K562 (cell line): ENCODE data around the gene CCDC32. TPM values are rescaled to one million over a fixed set of nuclear protein-coding genes. Genes with fewer than 3 reads are reported as not detected.

Experiments
- ATF7 ChIP-seq: fragments of 450-650 bp; IDR thresholded peaks from 2 replicates; pipeline ENCODE4 v1.7.1; 2014; ENCODE audit warnings: mild to moderate bottlenecking, moderate library complexity
- BMI1 ChIP-seq: fragments of 150-350 bp; IDR thresholded peaks from 2 replicates; pipeline ENCODE4 v1.6.1; 2014; ENCODE audit warnings: low read length
- FIP1L1 ChIP-seq: fragments of 200-400 bp; formaldehyde crosslinking; IDR thresholded peaks from 2 replicates; pipeline ENCODE4 v1.6.1; 2018; ENCODE audit warnings: mild to moderate bottlenecking, low read depth, low read length; ENCODE audit not compliant: poor library complexity, severe bottlenecking
- GABPA ChIP-seq: fragments of 200-800 bp; sonication (Bioruptor generic); conservative IDR thresholded peaks from 2 replicates; pipeline ENCODE4 v1.6.1; 2016; ENCODE audit warnings: low read depth, missing genetic modification characterization, missing compliant biosample characterization
- MITF ChIP-seq: IDR thresholded peaks from 2 replicates; pipeline ENCODE4 v1.6.1; 2014; ENCODE audit warnings: antibody characterized with exemption
- MTA1 ChIP-seq: fragments of 450-650 bp; IDR thresholded peaks from 2 replicates; pipeline ENCODE4 v1.6.1; 2017; ENCODE audit warnings: borderline replicate concordance
- NELFE ChIP-seq: IDR thresholded peaks from 2 replicates; pipeline ENCODE4 v1.6.1; 2011; ENCODE audit warnings: mild to moderate bottlenecking; ENCODE audit not compliant: insufficient read depth, insufficient read length
- NR1H2 ChIP-seq: sonication (generic); formaldehyde crosslinking; IDR thresholded peaks from 2 replicates; pipeline ENCODE4 v1.4.0; 2020; ENCODE audit warnings: mild to moderate bottlenecking, missing genetic modification reagents
- PHB2 ChIP-seq: fragments of 450-650 bp; IDR thresholded peaks from 2 replicates; pipeline ENCODE4 v1.6.1; 2017; ENCODE audit warnings: low read depth
- PREB ChIP-seq: sonication (generic); formaldehyde crosslinking; IDR thresholded peaks from 2 replicates; pipeline ENCODE4 v1.8.1; 2023; ENCODE audit warnings: mild to moderate bottlenecking, missing genetic modification reagents
- RBBP5 ChIP-seq: fragments of 200-600 bp; sonication (generic); IDR thresholded peaks from 2 replicates; pipeline ENCODE4 v1.6.1; 2012; ENCODE audit warnings: borderline replicate concordance, mild to moderate bottlenecking, low read length, control low read depth, inconsistent platforms; ENCODE audit not compliant: insufficient read depth, poor library complexity, severe bottlenecking
- SMAD2 ChIP-seq: fragments of 150-350 bp; IDR thresholded peaks from 2 replicates; pipeline ENCODE4 v1.6.1; 2014; ENCODE audit warnings: low read depth, mild to moderate bottlenecking, low read length
- SMARCA5 ChIP-seq: fragments of 450-650 bp; IDR thresholded peaks from 2 replicates; pipeline ENCODE4 v1.6.1; 2016
- USF1 ChIP-seq: sonication (generic); formaldehyde crosslinking; IDR thresholded peaks from 2 replicates; pipeline ENCODE4 v1.9.0; 2022; ENCODE audit warnings: mild to moderate bottlenecking, missing genetic modification reagents
- ZBTB5 ChIP-seq: fragments of 450-650 bp; IDR thresholded peaks from 2 replicates; pipeline ENCODE4 v1.6.1; 2017; ENCODE audit warnings: antibody characterized with exemption
- ZNF134 ChIP-seq: fragments of 250-450 bp; sonication (Bioruptor Pico); conservative IDR thresholded peaks from 2 replicates; pipeline ENCODE4 v1.4.0; 2020
- ZNF212 ChIP-seq: fragments of 450-650 bp; formaldehyde crosslinking; IDR thresholded peaks from 2 replicates; pipeline ENCODE4 v1.4.0; 2020; ENCODE audit warnings: mild to moderate bottlenecking
- ZNF431 ChIP-seq: sonication (generic); formaldehyde crosslinking; IDR thresholded peaks from 2 replicates; pipeline ENCODE4 v1.8.0; 2022; ENCODE audit warnings: mild to moderate bottlenecking, missing genetic modification reagents
- ZNF511 ChIP-seq: sonication (generic); formaldehyde crosslinking; IDR thresholded peaks from 2 replicates; pipeline ENCODE4 v1.8.0; 2022; ENCODE audit warnings: mild to moderate bottlenecking, missing genetic modification reagents
- ZNF551 ChIP-seq: fragments of 250-450 bp; sonication (Bioruptor Pico); IDR thresholded peaks from 2 replicates; pipeline ENCODE4 v1.5.0; 2021; ENCODE audit warnings: mild to moderate bottlenecking, moderate library complexity
- ZNF740 ChIP-seq, 3 experiments: fragments of 200-800 bp in 1 of 3; sonication (Bioruptor generic) in 1 of 3; sonication (generic) in 1 of 3; formaldehyde crosslinking in 1 of 3; IDR thresholded peaks; 2 replicates each; pipeline versions ENCODE4 v1.6.1 to v1.8.0; 2016 to 2022; ENCODE audit warnings: mild to moderate bottlenecking in 2 of 3, missing compliant biosample characterization in 2 of 3, missing genetic modification characterization in 2 of 3, missing genetic modification reagents in 1 of 3
- polyA plus RNA-seq, 8 experiments: library from polyadenylated mRNA; depleted of rRNA in 4 of 8; stranded (reverse) in 5 of 8; unstranded in 3 of 8; fragments of >200 nt; fragmentation: Nextera tagmentation in 2 of 8; fragmentation: Illumina TruSeq in 1 of 8; extraction: Ambion mirVana in 2 of 8; extraction: Trizol in 1 of 8; gene quantifications; 2 replicates each; pipeline versions ENCODE4 v1.2.1 to v1.2.3, GENCODE V29; 2011 to 2014; ENCODE audit warnings: inconsistent platforms in 1 of 8, missing spikeins in 1 of 8
- total RNA-seq, 7 experiments: library from RNA; depleted of rRNA in 6 of 7; stranded (reverse); fragments of >200 nt in 6 of 7; fragmentation: Illumina TruSeq in 2 of 7; extraction: Trizol in 2 of 7; gene quantifications; 2 replicates each; pipeline versions ENCODE4 v1.2.1 to v1.2.3, GENCODE V29; 2011 to 2021; ENCODE audit warnings: low replicate concordance in 1 of 7

Gene CCDC32
- total and polyA plus RNA-seq, 9 of the 15 experiments (the other 6 are each of a cell fraction or from before 2014, with no cell fraction given): 22.2 to 94.8 (median 37.1) TPM

GRCh38 chr15:40593588-40594428 is 29.0 kb upstream of the CCDC32 start, which contains the start of gene KNL1 (continued):
- 0 out of 2 replicates have a peak, but pooled peaks have one; percentile 15 for TF ChIP-seq NR1H2 (CRISPR knock-in tag)
- no peak for TF ChIP-seq SMAD2
- peak; percentile 88 for TF ChIP-seq ZBTB5
- TF ChIP-seq GABPA (tag): peak; percentile 49; the same call in 1 of the 2 replicates
- TF ChIP-seq MITF: no peak
- no peak for TF ChIP-seq ZNF212 (CRISPR knock-in tag)
- TF ChIP-seq FIP1L1: peak; percentile 13
- no peak for TF ChIP-seq ZNF134 (CRISPR knock-in tag)
- peak; percentile 37; the same call in 1 of the 2 replicates for TF ChIP-seq BMI1
- TF ChIP-seq ZNF431: 0 out of 2 replicates have a peak, but pooled peaks have one; percentile 35
- TF ChIP-seq PREB (CRISPR knock-in tag): peak; percentile 41; the same call in 1 of the 2 replicates
- TF ChIP-seq ZNF511: no peak; the same call in 1 of the 2 replicates
- TF ChIP-seq SMARCA5: no peak
- TF ChIP-seq ATF7: peak; percentile 97
- TF ChIP-seq ZNF551: no peak
- no peak for TF ChIP-seq PHB2
- TF ChIP-seq RBBP5: no peak
- no peak for TF ChIP-seq USF1
- peak; percentile 77 for TF ChIP-seq ZNF740 (CRISPR knock-in tag; IDR thresholded peaks at IDR 0.05)
- peak in 1 of 2 experiments; percentile 69; a peak in 1 of 4 replicates for TF ChIP-seq ZNF740 (tag; IDR thresholded peaks at IDR 0.05)
- TF ChIP-seq MTA1: peak; percentile 87
- TF ChIP-seq NELFE: no peak
